Mesenchymal stem cell (in vitro differentiated cells and primary cell): Measurements from ENCODE around the gene GPSM1.

ENCODE experiments used
- DNase-seq: peaks from one replicate; pipeline ENCODE4 v3.0.0-alpha.2; 2013
- H2AFZ ChIP-seq: one replicate; pipeline ENCODE4 v1.6.1; 2013; ENCODE audit warnings: low read depth, mild to moderate bottlenecking, control low read depth, inconsistent platforms, low read length, moderate library complexity
- H2AK5ac ChIP-seq: 2 replicates; pipeline ENCODE4 v1.6.1; 2013; ENCODE audit warnings: low read length, moderate library complexity, mild to moderate bottlenecking, inconsistent platforms; ENCODE audit not compliant: severe bottlenecking
- H2BK120ac ChIP-seq: one replicate; pipeline ENCODE4 v1.6.1; 2013; ENCODE audit warnings: low read depth, mild to moderate bottlenecking, inconsistent platforms, low read length, moderate library complexity
- H2BK12ac ChIP-seq, 2 experiments: one replicate each; pipeline ENCODE4 v1.6.1; 2013; ENCODE audit warnings: inconsistent platforms in 2 of 2, low read length in 2 of 2, mild to moderate bottlenecking in 2 of 2, moderate library complexity in 2 of 2, control low read depth in 1 of 2
- H2BK15ac ChIP-seq: one replicate; pipeline ENCODE4 v1.6.1; 2013; ENCODE audit warnings: mild to moderate bottlenecking, low read depth, inconsistent platforms; ENCODE audit not compliant: poor library complexity, severe bottlenecking
- H2BK5ac ChIP-seq: 2 replicates; pipeline ENCODE4 v1.6.1; 2013; ENCODE audit warnings: low read depth, mild to moderate bottlenecking, low read length, control low read depth, inconsistent platforms; ENCODE audit not compliant: poor library complexity, severe bottlenecking
- H3K14ac ChIP-seq, 2 experiments: one replicate each; pipeline ENCODE4 v1.6.1; 2013; ENCODE audit warnings: inconsistent platforms in 2 of 2, low read length in 2 of 2, control low read depth in 1 of 2, mild to moderate bottlenecking in 1 of 2, moderate library complexity in 1 of 2
- H3K18ac ChIP-seq, 2 experiments: one replicate each; pipeline ENCODE4 v1.6.1; 2013; ENCODE audit warnings: inconsistent platforms in 2 of 2, low read length in 2 of 2, control low read depth in 1 of 2, low read depth in 1 of 2, mild to moderate bottlenecking in 1 of 2
- H3K23ac ChIP-seq, 2 experiments: one replicate each; pipeline ENCODE4 v1.6.1; 2013; ENCODE audit warnings: inconsistent platforms in 2 of 2, low read length in 2 of 2, mild to moderate bottlenecking in 2 of 2, moderate library complexity in 2 of 2, control low read depth in 1 of 2
- H3K27ac ChIP-seq: 2 replicates; pipeline ENCODE4 v1.5.1; 2013; ENCODE audit warnings: mild to moderate bottlenecking, moderate library complexity, low read length, control low read depth, inconsistent platforms; ENCODE audit not compliant: poor library complexity, severe bottlenecking
- H3K27me3 ChIP-seq, 2 experiments: 2 replicates each; pipeline versions ENCODE4 v1.6.1 to v1.7.0; 2013; ENCODE audit warnings: low read length in 2 of 2, mild to moderate bottlenecking in 2 of 2, moderate library complexity in 2 of 2, control low read depth in 1 of 2, inconsistent platforms in 1 of 2; ENCODE audit not compliant: control insufficient read depth in 1 of 2, insufficient read depth in 1 of 2
- H3K36me3 ChIP-seq, 2 experiments: 2 replicates each; pipeline versions ENCODE4 v1.6.1 to v1.7.0; 2013; ENCODE audit warnings: low read length in 2 of 2, control low read depth in 1 of 2, inconsistent platforms in 1 of 2, low read depth in 1 of 2, mild to moderate bottlenecking in 1 of 2; ENCODE audit not compliant: insufficient read depth in 2 of 2, control insufficient read depth in 1 of 2
- H3K4ac ChIP-seq, 2 experiments: one replicate each; pipeline ENCODE4 v1.6.1; 2013; ENCODE audit warnings: inconsistent platforms in 2 of 2, low read length in 2 of 2, mild to moderate bottlenecking in 2 of 2, moderate library complexity in 2 of 2, control low read depth in 1 of 2, low read depth in 1 of 2
- H3K4me1 ChIP-seq: 2 replicates; pipeline ENCODE4 v1.6.1; 2013; ENCODE audit warnings: low read depth, low read length, control low read depth; ENCODE audit not compliant: control insufficient read depth, insufficient read depth
- H3K4me2 ChIP-seq: 2 replicates; pipeline ENCODE4 v1.6.1; 2013; ENCODE audit warnings: low read length, mild to moderate bottlenecking, inconsistent platforms; ENCODE audit not compliant: poor library complexity, severe bottlenecking
- H3K4me3 ChIP-seq, 2 experiments: 2 replicates each; pipeline versions ENCODE4 v1.5.1 to v1.7.0; 2013; ENCODE audit warnings: low read length in 2 of 2, mild to moderate bottlenecking in 2 of 2, control low read depth in 1 of 2, low read depth in 1 of 2; ENCODE audit not compliant: insufficient read depth in 1 of 2
- H3K79me1 ChIP-seq: replicated peaks from 2 replicates; pipeline ENCODE4 v1.6.1; 2013; ENCODE audit warnings: mild to moderate bottlenecking, control low read depth, low read length, inconsistent platforms; ENCODE audit not compliant: poor library complexity, severe bottlenecking
- H3K9ac ChIP-seq: 2 replicates; pipeline ENCODE4 v1.7.0; 2013; ENCODE audit warnings: mild to moderate bottlenecking, low read length, moderate library complexity
- H3K9me3 ChIP-seq: 2 replicates; pipeline ENCODE4 v1.7.0; 2013; ENCODE audit warnings: mild to moderate bottlenecking, low read length; ENCODE audit not compliant: control insufficient read depth
- H4K8ac ChIP-seq: one replicate; pipeline ENCODE4 v1.6.1; 2013; ENCODE audit warnings: inconsistent platforms, mild to moderate bottlenecking, low read length, moderate library complexity
- H4K91ac ChIP-seq: one replicate; pipeline ENCODE4 v1.6.1; 2013; ENCODE audit warnings: mild to moderate bottlenecking, low read length, inconsistent platforms
- WGBS: methylation state at CpG from one replicate; pipeline ENCODE4 v1.1.7; 2013; ENCODE audit warnings: mixed read lengths; 5-methylcytosine and 5-hydroxymethylcytosine counted together

GPSM1 gene

GRCh38 chr9:136380381-136380780, 53.0 kb downstream of the GPSM1 start:
- Histone ChIP-seq H3K79me1 (peaks cover 22% of the 10 kb centered on the region), H4K91ac (no peak overlapping the region), H2BK15ac (no peak overlapping the region), H3K18ac (no peak overlapping the region), H3K23ac (no peak overlapping the region), H2BK5ac (no peak overlapping the region), H4K8ac (no peak overlapping the region), H3K36me3 (peaks cover 90 to 96% of the 10 kb centered on the region in 2 experiments), H3K9me3 (no peaks in the 10 kb centered on the region), H2AFZ (no peak overlapping the region), H2BK12ac (no peak overlapping the region), H3K9ac (no peak overlapping the region), H2BK120ac (no peak overlapping the region), H3K4me3 (no peak overlapping the region), H3K14ac (no peak overlapping the region), H3K4me2 (no peak overlapping the region), H3K27me3 (no peaks in the 10 kb centered on the region), H3K4me1 (peaks cover 5% of the 10 kb centered on the region), H3K27ac (no peak overlapping the region), H3K4ac (no peak overlapping the region), H2AK5ac (no peak overlapping the region)
- no peak for DNase-seq
- 97% methylated on average over 17 of the region's 17 CpGs for WGBS

GRCh38 chr9:136381311-136381710, 54.0 kb downstream of the GPSM1 start:
- Histone ChIP-seq H3K27me3 (no peaks in the 10 kb centered on the region), H2AK5ac (no peak overlapping the region), H2BK15ac (no peak overlapping the region), H3K9ac (no peak overlapping the region), H2BK12ac (no peak overlapping the region), H3K14ac (no peak overlapping the region), H4K8ac (no peak overlapping the region), H3K4ac (no peak overlapping the region), H3K23ac (no peak overlapping the region), H3K36me3 (peaks cover 90 to 93% of the 10 kb centered on the region in 2 experiments), H3K27ac (no peak overlapping the region), H3K4me1 (no peaks in the 10 kb centered on the region), H3K79me1 (peaks cover 22% of the 10 kb centered on the region), H4K91ac (no peak overlapping the region), H3K4me2 (no peak overlapping the region), H3K4me3 (no peak overlapping the region), H2BK5ac (no peak overlapping the region), H2AFZ (no peak overlapping the region), H3K9me3 (no peaks in the 10 kb centered on the region), H2BK120ac (no peak overlapping the region), H3K18ac (no peak overlapping the region)
- DNase-seq: no peak
- WGBS: 93% methylated on average over 7 of the region's 9 CpGs

GRCh38 chr9:136381966-136382513, 54.7 kb downstream of the GPSM1 start:
- Histone ChIP-seq H2BK120ac (no peak overlapping the region), H3K9ac (no peak overlapping the region), H2BK12ac (no peak overlapping the region), H2AFZ (no peak overlapping the region), H3K4me3 (no peak overlapping the region), H4K8ac (no peak overlapping the region), H3K23ac (no peak overlapping the region), H3K4ac (no peak overlapping the region), H3K36me3 (peaks cover 88 to 92% of the 10 kb centered on the region in 2 experiments), H2AK5ac (no peak overlapping the region), H3K27me3 (no peaks in the 10 kb centered on the region), H3K79me1 (peaks cover 23% of the 10 kb centered on the region), H3K14ac (no peak overlapping the region), H2BK5ac (no peak overlapping the region), H2BK15ac (no peak overlapping the region), H3K9me3 (no peaks in the 10 kb centered on the region), H3K27ac (no peak overlapping the region), H3K4me1 (no peaks in the 10 kb centered on the region), H3K4me2 (no peak overlapping the region), H3K18ac (no peak overlapping the region), H4K91ac (peak overlapping the region; percentile 2)
- no peak for DNase-seq
- WGBS: 95% methylated on average over 25 of the region's 25 CpGs

GRCh38 chr9:136383436-136383835, 56.1 kb downstream of the GPSM1 start:
- H2BK15ac ChIP-seq: no peak overlapping the region
- H4K91ac ChIP-seq: no peak overlapping the region
- over 99% methylated on average over 20 of the region's 20 CpGs for WGBS
- no peak overlapping the region for H2BK120ac ChIP-seq
- H2BK12ac ChIP-seq: no peak overlapping the region
- no peak overlapping the region for H3K27ac ChIP-seq
- no peak for DNase-seq
- no peak overlapping the region for H3K23ac ChIP-seq
- H4K8ac ChIP-seq: no peak overlapping the region
- peaks cover 92% of the 10 kb centered on the region in 2 experiments for H3K36me3 ChIP-seq
- H3K9me3 ChIP-seq: no peaks in the 10 kb centered on the region
- no peaks in the 10 kb centered on the region for H3K4me1 ChIP-seq
- H3K14ac ChIP-seq: no peak overlapping the region
- H2BK5ac ChIP-seq: no peak overlapping the region
- H3K9ac ChIP-seq: no peak overlapping the region
- no peak overlapping the region for H2AK5ac ChIP-seq
- H3K4ac ChIP-seq: no peak overlapping the region
- H3K27me3 ChIP-seq: no peaks in the 10 kb centered on the region
- peaks cover 34% of the 10 kb centered on the region for H3K79me1 ChIP-seq
- no peak overlapping the region for H3K4me3 ChIP-seq
- no peak overlapping the region for H3K4me2 ChIP-seq
- H3K18ac ChIP-seq: no peak overlapping the region
- H2AFZ ChIP-seq: no peak overlapping the region
